NT2/D1 (cell line): Measurements from ENCODE around the gene FBXO42.

Experiments
- SUZ12 ChIP-seq: IDR thresholded peaks from 2 replicates; pipeline ENCODE4 v1.6.1; 2011; ENCODE audit not compliant: insufficient read length, insufficient read depth; ENCODE audit errors: extremely low read depth
- YY1 ChIP-seq: IDR thresholded peaks from 2 replicates; pipeline ENCODE4 v1.6.1; 2011; ENCODE audit not compliant: insufficient read length, insufficient read depth

GRCh38 chr1:16380868-16381267 is 28.6 kb upstream of the FBXO42 start:
- no peak for TF ChIP-seq SUZ12
- TF ChIP-seq YY1 = no peak
